Lower lobe of right lung (tissue), 2 donors: ENCODE measurements around the gene THAP9. TPM values are rescaled to one million over a fixed set of nuclear protein-coding genes. Genes with fewer than 3 reads are reported as not detected.

ENCODE experiments used
- ATAC-seq, 2 donors: fragments of 200-7000 bp; cut with Tn5 transposase; one replicate each; pipeline ENCODE4 v1.9.1; 2020 to 2022; ENCODE audit warnings: mild to moderate bottlenecking in 2 of 2, moderate library complexity in 2 of 2
- DNase-seq: peaks from one replicate; pipeline ENCODE4 v3.0.0-alpha.2; 2020
- H3K27ac ChIP-seq: fragments of 200-600 bp; one replicate; pipeline ENCODE4 v1.8.0; 2022
- H3K27me3 ChIP-seq: fragments of 200-600 bp; one replicate; pipeline ENCODE4 v1.8.0; 2022; ENCODE audit warnings: low read depth
- H3K36me3 ChIP-seq: fragments of 200-600 bp; one replicate; pipeline ENCODE4 v1.8.0; 2022; ENCODE audit warnings: mild to moderate bottlenecking
- H3K4me1 ChIP-seq: fragments of 200-600 bp; one replicate; pipeline ENCODE4 v1.8.0; 2022
- H3K4me3 ChIP-seq: fragments of 200-600 bp; one replicate; pipeline ENCODE4 v1.8.0; 2022; ENCODE audit warnings: mild to moderate bottlenecking
- H3K9me3 ChIP-seq: fragments of 200-600 bp; one replicate; pipeline ENCODE4 v1.8.0; 2022
- CTCF ChIP-seq: fragments of 200-600 bp; IDR thresholded peaks from one replicate; pipeline ENCODE4 v1.8.0; 2022; ENCODE audit warnings: antibody characterized with exemption, mild to moderate bottlenecking
- intact Hi-C: fragments of 100-400 bp; cut with DNase I; formaldehyde crosslinking; loops from one replicate; pipeline ENCODE4 v1.11.0; 2022
- total RNA-seq: library from RNA; stranded (reverse); fragmentation: NEBNext Ultra II Directional; extraction: Animal tissue kit (Norgen Biotek cat#: 25700); gene quantifications from one replicate; pipeline ENCODE4 v1.2.1, GENCODE V29; 2021
- donor health status: DM: no; HTN: yes; CAD: no; lungs with severe emphysema.

The THAP9 gene
- total RNA-seq, 1 donor from 2014 or later: 5.0 TPM

- DNase-seq: no peak
- no peak for TF ChIP-seq CTCF
- intact Hi-C loops: no loop called here
These were observed 68.4 kb downstream of the THAP9 start for GRCh38 chr4:82968972-82969371.

DNA sequence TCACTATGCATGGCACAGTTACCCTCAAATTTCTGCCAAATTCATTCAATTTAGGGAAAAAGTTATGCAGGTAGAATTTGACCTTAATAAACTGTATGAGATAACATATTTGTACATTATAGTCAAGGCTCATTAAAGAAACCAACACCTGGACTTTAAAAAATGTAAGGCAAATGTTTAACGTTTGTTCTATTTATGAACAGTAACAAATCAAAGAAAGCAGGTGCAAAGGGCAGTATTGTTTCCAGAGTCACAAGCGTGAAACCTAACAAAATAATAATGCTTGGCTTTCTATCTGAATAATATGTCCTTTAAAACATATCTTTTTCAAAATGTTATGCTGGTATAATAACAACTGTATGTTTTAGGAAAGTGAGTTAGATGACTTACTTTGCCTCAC is 68.9 kb downstream of the THAP9 start:
- no peaks in the 10 kb centered on the region for H3K4me1 ChIP-seq
- ATAC-seq: no peak
- intact Hi-C loops: no loop called here
- H3K27ac ChIP-seq: no peak overlapping the region
- H3K27me3 ChIP-seq: no peaks in the 10 kb centered on the region
- H3K4me3 ChIP-seq: no peak overlapping the region
- H3K9me3 ChIP-seq: no peaks in the 10 kb centered on the region
- peaks cover 21% of the 10 kb centered on the region for H3K36me3 ChIP-seq
- no peak for DNase-seq
- no peak for TF ChIP-seq CTCF

More at GRCh38 chr4:82968972-82969371, 68.4 kb downstream of the THAP9 start:
- no peak overlapping the region for H3K4me3 ChIP-seq
- H3K4me1 ChIP-seq: no peaks in the 10 kb centered on the region
- H3K27me3 ChIP-seq: no peaks in the 10 kb centered on the region
- ATAC-seq: no peak
- no peak overlapping the region for H3K27ac ChIP-seq
- H3K9me3 ChIP-seq: no peaks in the 10 kb centered on the region
- peaks cover 19% of the 10 kb centered on the region for H3K36me3 ChIP-seq

Other genes with a start within 250 kb of the THAP9 start
- 17.7 TPM for gene SCD5, start 101.9 kb upstream of the THAP9 start, total RNA-seq
- 183 TPM for gene SEC31A, start 9.6 kb upstream of the THAP9 start, total RNA-seq
- 14.7 TPM for gene LIN54, start 110.1 kb downstream of the THAP9 start, total RNA-seq
- 27.7 TPM for gene COPS4, start 134.4 kb downstream of the THAP9 start, total RNA-seq
- 115 TPM for gene PLAC8, start 214.0 kb downstream of the THAP9 start, total RNA-seq